Fibroblast of lung (primary cell): ENCODE measurements around the gene SNX20.

Experiments used
- CTCF ChIP-seq, 2 donors: IDR thresholded peaks in 1 of 2; conservative IDR thresholded peaks in 1 of 2; 1 replicate in 1 of 2; 2 replicates in 1 of 2; pipeline ENCODE4 v1.5.1; 2011 to 2012; ENCODE audit warnings: low read length in 2 of 2, control low read depth in 1 of 2, inconsistent platforms in 1 of 2, low read depth in 1 of 2, mild to moderate bottlenecking in 1 of 2
- EZH2 ChIP-seq: IDR thresholded peaks from 2 replicates; pipeline ENCODE4 v1.5.1; 2012; ENCODE audit warnings: low read length, control low read depth, mild to moderate bottlenecking; ENCODE audit errors: missing control alignments

- TF ChIP-seq CTCF (conservative IDR thresholded peaks at IDR 0.05 in 1 of 2, IDR thresholded peaks at IDR 0.05 in 1 of 2; ENCODE audit: low read depth in 1 of 2, low read length in 2 of 2) (no peak), EZH2 (no peak)
Observed at GRCh38 chr16:50717494-50717893, 36.4 kb upstream of the SNX20 start.
